A673 (cell line): Measurements from ENCODE around the gene AVPR2.

Experiments used
- CTCF ChIP-seq: fragments of 300-800, 200-600 bp; sonication (generic); conservative IDR thresholded peaks from 2 replicates; pipeline ENCODE4 v1.5.1; 2017; ENCODE audit warnings: low read depth, mild to moderate bottlenecking, antibody characterized with exemption, low read length, moderate library complexity, mixed read lengths
- EZH2 ChIP-seq: fragments of 200-600 bp; sonication (generic); IDR thresholded peaks from 2 replicates; pipeline ENCODE4 v1.6.1; 2017; ENCODE audit warnings: borderline replicate concordance, low read depth, mild to moderate bottlenecking, mixed read lengths, antibody characterized with exemption, low read length; ENCODE audit not compliant: poor library complexity, severe bottlenecking

GRCh38 chrX:153903238-153903980 lies 1.1 kb upstream of the AVPR2 start:
- no peak for TF ChIP-seq CTCF
- TF ChIP-seq EZH2 = no peak
